Measurements from ENCODE around the gene CAPS.

Gene CAPS

DNA sequence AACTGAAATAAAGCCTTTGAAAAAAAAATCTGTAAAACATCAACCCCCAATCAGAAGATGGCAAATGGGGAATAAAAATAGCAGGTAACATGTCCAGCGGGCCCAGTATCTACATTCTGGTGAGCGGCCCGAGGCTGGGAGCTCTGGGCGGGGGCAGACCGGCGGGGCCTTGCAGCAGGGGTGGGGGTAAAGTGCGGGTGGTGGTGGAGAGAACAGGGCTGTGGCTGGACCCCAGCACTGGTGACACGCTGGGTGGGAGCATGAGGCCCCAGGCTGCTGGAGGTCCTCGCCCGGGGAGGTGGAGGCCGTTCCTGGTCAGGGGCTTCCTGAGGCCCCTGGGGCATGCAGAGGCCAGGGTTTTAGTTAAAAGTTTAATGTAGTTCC, 1.7 kb downstream of the CAPS start:
- TF ChIP-seq, protein P1, sequence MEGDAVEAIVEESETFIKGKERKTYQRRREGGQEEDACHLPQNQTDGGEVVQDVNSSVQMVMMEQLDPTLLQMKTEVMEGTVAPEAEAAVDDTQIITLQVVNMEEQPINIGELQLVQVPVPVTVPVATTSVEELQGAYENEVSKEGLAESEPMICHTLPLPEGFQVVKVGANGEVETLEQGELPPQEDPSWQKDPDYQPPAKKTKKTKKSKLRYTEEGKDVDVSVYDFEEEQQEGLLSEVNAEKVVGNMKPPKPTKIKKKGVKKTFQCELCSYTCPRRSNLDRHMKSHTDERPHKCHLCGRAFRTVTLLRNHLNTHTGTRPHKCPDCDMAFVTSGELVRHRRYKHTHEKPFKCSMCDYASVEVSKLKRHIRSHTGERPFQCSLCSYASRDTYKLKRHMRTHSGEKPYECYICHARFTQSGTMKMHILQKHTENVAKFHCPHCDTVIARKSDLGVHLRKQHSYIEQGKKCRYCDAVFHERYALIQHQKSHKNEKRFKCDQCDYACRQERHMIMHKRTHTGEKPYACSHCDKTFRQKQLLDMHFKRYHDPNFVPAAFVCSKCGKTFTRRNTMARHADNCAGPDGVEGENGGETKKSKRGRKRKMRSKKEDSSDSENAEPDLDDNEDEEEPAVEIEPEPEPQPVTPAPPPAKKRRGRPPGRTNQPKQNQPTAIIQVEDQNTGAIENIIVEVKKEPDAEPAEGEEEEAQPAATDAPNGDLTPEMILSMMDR (IDR thresholded peaks at IDR 0.05; ENCODE audit: low read depth, low read length), result no peak
- DNase-seq (ENCODE audit: low read depth in 2 of 2), result no peak
- no peak overlapping the region for H3K4me3 ChIP-seq (replicated peaks in 1 of 2; ENCODE audit: low read depth in 2 of 2, low read length in 2 of 2)

DNA sequence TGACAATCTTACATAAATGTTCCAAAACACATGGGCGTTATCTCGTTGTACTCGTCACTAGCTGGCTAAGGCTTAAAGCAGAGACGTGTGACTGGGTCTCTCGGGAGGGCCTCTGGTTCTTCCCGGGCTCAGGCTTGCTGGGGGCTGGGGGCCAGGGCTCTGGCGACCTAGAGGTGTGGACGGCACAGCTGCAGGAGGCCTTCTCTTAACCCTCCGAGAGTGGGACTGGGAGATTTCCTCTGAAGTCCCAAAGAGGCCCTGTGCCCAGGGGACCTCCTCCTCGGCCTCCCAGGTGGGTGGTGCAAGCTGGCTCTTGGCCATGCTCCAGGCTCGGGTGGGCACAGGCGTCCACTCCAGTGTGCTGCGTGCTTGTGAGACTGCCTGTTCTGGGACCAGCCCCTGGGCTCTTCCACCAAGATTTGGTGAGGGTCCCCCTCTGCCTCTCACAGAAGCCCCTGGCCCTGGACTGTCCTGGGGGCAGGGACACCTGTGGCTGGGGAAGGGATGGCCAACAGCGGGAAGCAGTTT, 2.2 kb downstream of the CAPS start:
- DNase-seq (ENCODE audit: low read depth in 2 of 2), result peak in 1 of 2 donors; percentile 38
- TF ChIP-seq, protein P1 (IDR thresholded peaks at IDR 0.05; ENCODE audit: low read depth, low read length), result no peak
- H3K4me3 ChIP-seq (replicated peaks in 1 of 2; ENCODE audit: low read depth in 2 of 2, low read length in 2 of 2), result no peak overlapping the region

DNA sequence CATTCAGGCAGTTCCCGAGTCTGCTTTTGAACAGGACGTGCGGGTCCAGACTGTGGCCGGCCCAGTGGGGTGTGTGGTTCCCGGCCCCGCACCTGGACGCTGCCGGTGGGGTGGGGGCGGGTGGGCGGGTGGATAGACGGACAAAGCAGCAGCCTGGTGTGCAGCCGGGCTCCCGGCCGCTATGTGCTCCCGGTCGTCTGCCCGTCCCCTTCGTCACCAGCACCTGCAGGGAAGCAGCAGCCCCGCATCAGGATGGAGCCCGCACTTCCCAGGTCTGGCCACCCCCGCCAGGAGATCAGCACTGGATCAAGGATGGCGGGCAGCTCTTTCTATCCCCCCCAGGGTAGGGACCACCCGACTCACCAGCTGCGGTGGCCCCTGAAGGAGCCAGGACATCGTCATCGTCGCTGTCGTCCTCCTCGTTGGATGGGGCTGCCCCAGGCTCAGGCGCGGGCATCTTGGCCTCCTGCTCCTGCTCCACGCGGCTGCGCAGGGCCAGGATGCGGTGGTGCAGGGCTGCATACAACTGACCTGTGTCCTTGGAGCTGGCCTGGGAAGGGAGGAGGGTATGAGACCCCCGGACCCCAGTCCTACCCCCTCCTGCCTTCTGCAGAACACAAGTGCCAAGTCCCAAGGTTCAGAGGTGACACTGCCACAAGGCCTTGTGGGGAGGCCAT, 3.5 kb downstream of the CAPS start:
- no peak for DNase-seq (ENCODE audit: low read depth in 2 of 2)
- TF ChIP-seq, protein P1 (IDR thresholded peaks at IDR 0.05; ENCODE audit: low read depth, low read length), result no peak
- H3K4me3 ChIP-seq (replicated peaks in 1 of 2; ENCODE audit: low read depth in 2 of 2, low read length in 2 of 2), result no peak overlapping the region

DNA sequence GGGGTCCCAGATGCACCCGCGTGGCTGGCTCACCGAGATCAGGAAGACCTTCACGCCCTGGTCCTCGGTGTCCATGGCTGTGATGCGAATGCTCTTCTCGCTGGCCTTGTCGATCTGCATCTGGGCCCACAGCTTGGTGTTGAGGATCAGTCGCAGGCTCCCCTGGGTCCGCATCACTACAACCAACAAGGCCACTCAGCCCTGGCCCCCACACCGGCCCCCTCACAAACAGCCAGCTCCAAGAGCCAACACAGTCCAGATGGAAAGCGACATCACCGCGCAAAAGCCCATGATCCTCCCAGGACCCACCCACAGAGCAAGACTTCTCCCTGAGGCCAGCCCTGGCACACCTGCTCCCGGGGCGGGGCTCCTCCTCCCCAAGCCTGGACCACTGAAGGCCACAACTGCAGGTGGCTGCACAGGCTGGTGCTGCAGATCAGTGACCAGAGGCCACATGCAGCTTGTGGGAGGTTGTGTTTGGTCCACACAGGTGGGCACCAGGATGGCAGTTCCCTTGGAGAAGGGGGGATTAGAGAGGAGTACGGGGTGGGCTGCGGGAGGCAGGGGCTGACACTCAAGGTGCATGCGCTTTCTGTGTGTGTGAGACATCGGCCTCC, 4.5 kb downstream of the CAPS start:
- no peak overlapping the region for H3K4me3 ChIP-seq (replicated peaks in 1 of 2; ENCODE audit: low read depth in 2 of 2, low read length in 2 of 2)
- TF ChIP-seq, protein P1 (IDR thresholded peaks at IDR 0.05; ENCODE audit: low read depth, low read length), result no peak
- DNase-seq (ENCODE audit: low read depth in 2 of 2), result no peak

DNA sequence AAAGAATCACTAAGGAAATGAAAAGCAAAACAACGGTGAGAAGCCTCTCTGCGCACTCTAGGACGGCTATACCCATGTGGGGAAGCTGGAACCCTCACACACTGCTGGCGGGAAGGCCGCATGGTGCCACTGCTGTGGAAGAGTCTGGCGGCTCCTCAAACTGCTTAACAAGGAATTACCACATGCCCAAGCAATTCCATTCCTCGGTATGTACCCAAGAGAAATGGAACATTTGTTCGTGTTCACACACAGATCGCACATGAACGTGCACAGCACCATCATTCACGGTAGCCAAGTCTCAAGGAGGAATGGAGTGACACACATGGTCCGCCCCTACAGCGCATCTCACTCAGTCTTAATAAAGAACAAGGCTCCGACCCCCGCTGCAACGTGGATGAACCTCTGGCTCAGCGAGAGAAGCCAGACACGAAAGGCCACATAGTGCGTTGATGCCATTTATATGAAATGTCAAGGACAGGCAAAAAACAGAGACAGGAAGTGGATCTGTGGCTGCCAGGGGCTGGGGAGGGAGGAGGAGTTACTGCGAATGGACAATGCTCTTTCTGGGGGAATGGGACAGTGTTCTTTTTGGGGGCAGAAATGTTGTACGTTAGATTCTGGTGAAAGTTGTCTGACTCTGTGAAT, 7.6 kb downstream of the CAPS start:
- DNase-seq (ENCODE audit: low read depth in 2 of 2), result no peak
- TF ChIP-seq, protein P1 (IDR thresholded peaks at IDR 0.05; ENCODE audit: low read depth, low read length), result no peak
- no peak overlapping the region for H3K4me3 ChIP-seq (replicated peaks in 1 of 2; ENCODE audit: low read depth in 2 of 2, low read length in 2 of 2)

DNA sequence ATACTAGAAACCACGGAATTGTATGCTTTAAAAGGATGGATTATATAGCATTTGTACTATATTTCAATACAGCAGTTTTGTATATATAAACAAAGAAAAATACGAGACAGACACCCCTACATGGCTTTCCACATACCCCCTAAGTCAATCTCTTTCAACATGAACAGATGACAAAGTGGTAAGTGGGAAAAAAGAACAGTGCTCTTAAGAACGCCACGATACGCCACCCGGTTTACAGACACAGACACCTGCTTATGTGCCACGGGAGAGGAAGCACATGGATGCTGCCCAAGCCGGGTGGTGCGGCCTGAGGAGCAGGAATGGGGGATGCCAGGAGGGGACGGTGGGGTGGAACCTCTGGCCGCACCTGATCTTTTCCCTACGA, 8.1 kb downstream of the CAPS start:
- no peak for DNase-seq (ENCODE audit: low read depth in 2 of 2)
- TF ChIP-seq, protein P1 (IDR thresholded peaks at IDR 0.05; ENCODE audit: low read depth, low read length), result no peak
- H3K4me3 ChIP-seq (replicated peaks in 1 of 2; ENCODE audit: low read depth in 2 of 2, low read length in 2 of 2), result no peak overlapping the region

Data from cardiac fibroblast (primary cell).